COLO668 (cell line): ENCODE results near the gene PDSS1.
A peak's percentile ranks its signal among the peaks of the same experiment; 100 is the strongest.
"Not testable (repeated sequence)": the region's sequence is repeated elsewhere in the genome, so short reads cannot be mapped to it uniquely, and the experiment has no call there.

Source experiments
- DNase-seq: peaks from one replicate; lab custom pipeline; 2025; ENCODE audit not compliant: unreplicated experiment; lab: John Stamatoyannopoulos, UW

Gene PDSS1, protein sequence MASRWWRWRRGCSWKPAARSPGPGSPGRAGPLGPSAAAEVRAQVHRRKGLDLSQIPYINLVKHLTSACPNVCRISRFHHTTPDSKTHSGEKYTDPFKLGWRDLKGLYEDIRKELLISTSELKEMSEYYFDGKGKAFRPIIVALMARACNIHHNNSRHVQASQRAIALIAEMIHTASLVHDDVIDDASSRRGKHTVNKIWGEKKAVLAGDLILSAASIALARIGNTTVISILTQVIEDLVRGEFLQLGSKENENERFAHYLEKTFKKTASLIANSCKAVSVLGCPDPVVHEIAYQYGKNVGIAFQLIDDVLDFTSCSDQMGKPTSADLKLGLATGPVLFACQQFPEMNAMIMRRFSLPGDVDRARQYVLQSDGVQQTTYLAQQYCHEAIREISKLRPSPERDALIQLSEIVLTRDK

GRCh38 chr10:26697163-26697921 is at the start of gene PDSS1:
Gene PDSS1, plus strand, starts transcription at chr10:26697701. Its CDS starts 11 bp downstream, at chr10:26697712.
- DNase-seq = peak; percentile 78

DNA sequence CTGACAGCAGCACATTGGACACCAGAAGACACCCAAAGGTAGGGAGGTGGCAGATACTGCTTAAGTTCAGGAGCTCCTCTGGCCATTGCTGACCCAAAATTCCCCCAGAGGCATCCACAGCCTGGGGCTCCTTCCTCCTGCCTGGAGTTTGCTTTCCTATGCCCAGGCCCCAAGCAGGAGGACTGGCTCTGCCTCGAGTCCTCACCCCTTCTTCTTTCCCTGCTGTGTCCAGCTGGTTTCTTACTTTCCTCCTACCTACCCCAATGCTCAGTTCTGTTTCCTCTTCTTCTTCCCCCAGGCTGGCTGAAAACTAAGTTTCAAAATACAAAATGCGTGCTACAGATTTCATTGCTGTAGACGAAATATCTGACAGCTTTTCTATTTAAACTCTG is 49.3 kb upstream of the PDSS1 start:
- DNase-seq = not testable (repeated sequence)

- no peak for DNase-seq
Measured at GRCh38 chr10:26650406-26650805, 47.1 kb upstream of the PDSS1 start.

DNA sequence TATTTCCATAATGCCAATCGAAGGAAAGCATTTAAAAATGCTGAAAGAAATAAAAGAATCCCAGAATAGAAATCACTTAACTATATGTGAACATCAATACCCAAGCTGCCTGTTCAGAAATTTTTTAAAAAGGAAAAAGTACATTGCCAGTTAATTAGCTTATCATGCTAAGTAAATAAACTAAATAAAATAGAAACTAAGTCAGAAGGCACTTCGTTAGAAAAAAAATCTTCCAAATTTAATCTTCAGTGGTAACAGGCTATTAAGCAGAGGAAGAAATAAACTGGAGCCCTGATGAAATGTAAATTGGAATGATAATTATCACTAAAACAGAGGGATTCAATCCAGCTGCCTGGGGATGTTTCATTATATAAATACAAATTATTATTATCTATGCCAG is 46.0 kb upstream of the PDSS1 start:
- not testable (repeated sequence) for DNase-seq

DNA sequence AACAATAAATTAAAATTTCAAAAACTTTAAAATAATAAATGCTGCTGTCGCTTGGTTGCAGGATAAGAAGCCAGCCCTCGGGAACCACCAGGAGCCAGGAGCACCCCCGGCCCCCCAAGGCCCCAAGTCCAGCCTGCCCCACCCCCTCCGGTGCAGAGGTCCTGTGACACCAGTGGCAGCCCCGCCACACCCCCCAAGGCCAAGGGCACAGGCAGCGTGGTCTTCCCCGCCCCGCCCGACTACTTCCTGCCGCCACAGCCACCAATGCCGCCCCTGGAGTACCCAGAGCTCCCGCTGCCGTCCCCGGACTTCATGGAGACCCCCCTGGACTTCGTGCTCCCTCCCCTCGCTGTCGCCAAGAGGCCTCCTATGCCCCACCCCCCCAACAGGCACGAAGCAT is 44.5 kb upstream of the PDSS1 start:
- DNase-seq = no peak

DNA sequence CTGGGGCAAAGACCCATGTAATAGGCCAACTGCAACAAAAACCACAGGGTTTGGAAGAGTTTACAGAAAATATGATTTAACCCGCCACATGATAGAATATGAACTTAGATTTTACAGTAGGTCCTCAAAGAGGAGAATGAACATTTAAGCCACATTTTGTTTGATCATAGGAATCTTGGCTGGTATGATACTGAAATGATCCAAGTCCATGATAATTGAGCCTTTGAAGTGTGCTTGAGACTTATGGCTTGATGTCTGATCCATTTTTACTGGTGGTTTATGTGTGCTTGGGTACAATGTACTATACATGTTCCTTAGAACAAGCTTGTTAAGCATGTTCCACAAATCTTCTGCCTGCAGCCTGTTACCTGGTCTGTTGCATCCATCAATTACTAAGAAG is 41.8 kb upstream of the PDSS1 start:
- DNase-seq = no peak

- no peak for DNase-seq
Measured at GRCh38 chr10:26662864-26663263, 34.6 kb upstream of the PDSS1 start.

- DNase-seq = no peak
Measured at GRCh38 chr10:26665080-26666048, 32.1 kb upstream of the PDSS1 start.

DNA sequence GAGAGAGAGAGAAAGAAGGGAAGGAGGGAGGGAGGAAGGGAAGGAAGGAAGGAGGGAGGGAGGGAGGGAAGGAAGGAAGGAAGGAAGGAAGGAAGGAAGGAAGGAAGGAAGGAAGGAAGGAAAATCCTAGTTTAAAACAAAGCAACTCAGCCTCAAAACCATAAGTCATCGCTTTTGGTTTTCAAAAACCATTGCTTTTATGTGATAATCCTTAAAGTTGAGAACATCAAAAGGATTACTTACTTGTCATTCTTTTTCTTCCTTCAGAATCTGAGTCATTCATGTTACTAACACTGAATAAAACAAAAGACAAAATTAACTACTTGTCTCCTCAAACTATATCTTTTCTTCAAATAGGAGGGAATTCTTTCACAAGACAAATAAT is 21.6 kb upstream of the PDSS1 start:
- no peak for DNase-seq

- DNase-seq = no peak
Measured at GRCh38 chr10:26679588-26679987, 17.9 kb upstream of the PDSS1 start.

GRCh38 chr10:26681076-26681475 is 16.4 kb upstream of the PDSS1 start:
- DNase-seq = no peak

GRCh38 chr10:26681971-26682370 is 15.5 kb upstream of the PDSS1 start:
- not testable (repeated sequence) for DNase-seq

DNA sequence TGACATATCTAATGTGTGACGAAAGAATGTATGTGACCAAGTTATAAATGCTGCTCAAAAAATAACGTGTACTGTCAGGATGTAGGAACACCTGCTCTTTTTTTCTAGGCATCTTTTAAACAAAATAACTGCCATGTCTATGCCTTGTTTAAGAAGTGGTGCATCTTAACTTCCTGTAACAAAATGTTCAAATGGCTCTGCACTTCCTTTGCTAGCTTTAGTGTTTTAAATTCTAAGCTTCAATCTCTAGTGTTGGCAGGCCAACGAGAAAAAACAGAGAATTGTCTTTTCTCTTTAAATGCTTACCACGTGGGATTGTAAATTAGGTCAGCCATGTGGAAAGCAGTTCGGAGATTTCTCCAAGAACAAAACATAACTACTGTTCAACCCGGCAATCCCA is 14.6 kb upstream of the PDSS1 start:
- no peak for DNase-seq

DNA sequence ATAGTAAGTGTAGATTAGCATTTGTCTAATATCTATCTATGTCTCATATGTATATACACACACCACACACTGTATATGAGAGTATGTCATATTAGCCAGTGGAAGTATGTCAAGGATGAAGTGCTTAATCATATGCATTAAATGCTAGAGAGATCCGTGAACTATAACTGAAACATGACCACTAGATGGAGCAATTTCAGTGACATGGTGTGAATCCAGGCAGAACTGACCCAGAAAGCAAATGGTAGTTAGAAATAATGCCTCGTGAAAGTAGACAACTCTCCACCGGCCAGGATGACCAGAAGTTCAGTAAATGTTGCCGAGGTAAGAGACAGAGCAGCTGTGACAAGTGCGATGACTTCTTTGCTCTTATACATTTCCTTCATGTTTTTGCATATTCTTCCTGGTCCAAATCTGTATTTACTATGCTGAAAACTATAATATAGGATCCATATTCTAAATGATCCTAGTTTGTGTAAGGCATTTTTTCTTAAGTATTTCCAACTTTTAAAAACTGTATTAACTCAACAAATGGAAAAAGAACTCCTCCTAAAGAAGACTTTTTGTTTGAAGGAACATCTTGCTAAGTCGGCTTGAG is 12.7 kb upstream of the PDSS1 start:
- peak; percentile 0 for DNase-seq

GRCh38 chr10:26685441-26685840 is 12.1 kb upstream of the PDSS1 start:
- DNase-seq = no peak

DNA sequence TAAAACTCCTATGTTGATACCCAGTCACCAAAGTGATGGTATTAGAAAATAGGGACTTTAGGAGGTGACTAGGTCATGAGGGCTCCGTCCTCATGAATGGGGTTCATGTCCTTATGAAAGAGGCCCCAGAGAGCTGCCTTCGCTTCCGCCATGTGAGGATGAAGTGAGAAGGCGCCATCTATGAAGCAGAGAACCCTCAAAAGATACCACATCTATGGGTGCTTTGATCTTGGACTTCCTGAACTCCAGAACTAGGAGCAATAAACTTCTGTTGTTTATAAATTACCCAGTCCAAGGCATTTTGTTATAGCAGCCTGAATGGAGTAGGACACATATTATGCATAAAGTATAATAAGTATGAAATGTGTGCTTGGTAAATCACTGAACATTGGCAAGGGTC is 8.1 kb upstream of the PDSS1 start:
- no peak for DNase-seq

DNA sequence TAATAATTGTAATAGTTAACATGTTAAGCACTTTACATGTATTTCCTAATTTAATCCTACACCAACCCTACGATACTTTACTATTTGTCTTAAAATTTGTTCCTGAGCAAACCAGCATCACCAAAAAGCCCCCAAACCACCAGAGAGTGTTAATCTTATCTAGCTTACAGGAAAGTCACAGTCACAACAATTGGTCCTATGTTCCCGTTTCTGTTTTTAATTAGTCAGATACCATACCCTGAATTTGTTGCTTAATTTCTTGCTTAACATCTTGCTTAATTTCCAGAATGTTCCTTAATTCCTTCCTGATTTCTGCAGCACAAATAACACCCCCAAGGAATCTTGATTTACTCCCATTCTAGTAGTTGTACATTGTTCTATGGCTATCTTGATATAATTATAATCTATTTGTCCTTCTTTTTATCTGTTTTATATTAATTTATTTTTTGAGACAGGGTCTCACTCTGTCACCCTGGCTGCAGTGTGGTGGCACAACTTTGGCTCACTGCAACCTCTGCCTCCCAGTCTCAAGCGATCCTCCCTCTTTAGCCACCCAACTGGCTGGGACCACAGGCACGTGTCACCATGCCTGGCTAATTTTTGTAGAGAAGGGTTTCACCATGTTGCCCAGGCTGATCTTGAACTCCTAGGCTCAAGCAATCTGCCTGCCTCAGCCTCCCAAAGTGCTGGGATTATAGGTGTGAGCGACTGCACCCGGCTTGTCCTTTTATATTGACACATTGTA is 6.6 kb upstream of the PDSS1 start:
- no peak for DNase-seq

GRCh38 chr10:26694536-26694935 is 3.0 kb upstream of the PDSS1 start:
- DNase-seq = not testable (repeated sequence)

- no peak for DNase-seq
Measured at GRCh38 chr10:26696786-26697162, 727 bp upstream of the PDSS1 start.

- peak; percentile 9 for DNase-seq
Measured at GRCh38 chr10:26697922-26698608, 564 bp downstream of the PDSS1 start.
